Measurements from ENCODE around the gene SEMA5B.
A peak's percentile ranks its signal among the peaks of the same experiment; 100 is the strongest.

Gene SEMA5B

GRCh38 chr3:122893282-122893681, 134.3 kb downstream of the SEMA5B start:
- no peak for DNase-seq (ENCODE audit: low read depth in 3 of 3)

DNA sequence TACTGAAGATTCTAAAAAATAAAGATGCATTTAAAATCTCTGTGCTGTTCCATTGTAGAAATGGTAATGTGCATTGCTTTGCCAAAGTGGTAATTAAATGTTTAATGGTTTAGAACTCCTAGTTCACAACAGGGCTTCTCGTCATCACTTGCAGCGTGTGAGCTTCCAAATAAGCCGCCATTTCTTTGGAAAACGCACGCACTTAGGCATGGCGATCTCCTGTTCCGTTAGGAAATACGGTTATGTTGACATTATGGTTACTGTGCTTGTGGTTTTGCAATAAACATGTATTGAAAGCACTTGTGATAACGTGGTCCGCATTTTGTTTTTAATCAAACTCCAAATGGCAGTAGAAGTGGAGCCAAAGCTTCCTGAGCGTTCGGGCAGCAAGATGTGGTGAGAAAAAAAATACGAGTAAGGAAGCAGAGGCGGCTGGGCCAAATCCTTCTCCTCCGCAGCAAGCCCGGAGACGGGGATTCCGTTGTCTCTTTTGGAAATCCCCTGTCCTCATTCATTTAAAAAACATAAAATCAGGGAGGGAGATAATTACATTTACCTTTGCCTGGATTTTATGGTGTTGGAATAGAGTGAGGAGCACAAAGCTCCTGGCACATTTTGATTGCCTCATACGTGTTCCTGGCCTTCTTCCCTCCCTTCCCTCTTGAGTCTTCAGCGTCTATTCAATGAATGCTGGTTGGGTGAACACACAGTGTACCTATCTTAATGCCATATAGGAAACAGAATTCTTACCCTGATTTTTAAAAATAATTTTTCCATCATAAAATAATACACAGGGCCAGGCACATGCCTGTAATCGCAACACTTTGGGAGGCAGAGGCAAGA, 135.2 kb downstream of the SEMA5B start:
- no peak for DNase-seq (ENCODE audit: low read depth in 3 of 3)

DNA sequence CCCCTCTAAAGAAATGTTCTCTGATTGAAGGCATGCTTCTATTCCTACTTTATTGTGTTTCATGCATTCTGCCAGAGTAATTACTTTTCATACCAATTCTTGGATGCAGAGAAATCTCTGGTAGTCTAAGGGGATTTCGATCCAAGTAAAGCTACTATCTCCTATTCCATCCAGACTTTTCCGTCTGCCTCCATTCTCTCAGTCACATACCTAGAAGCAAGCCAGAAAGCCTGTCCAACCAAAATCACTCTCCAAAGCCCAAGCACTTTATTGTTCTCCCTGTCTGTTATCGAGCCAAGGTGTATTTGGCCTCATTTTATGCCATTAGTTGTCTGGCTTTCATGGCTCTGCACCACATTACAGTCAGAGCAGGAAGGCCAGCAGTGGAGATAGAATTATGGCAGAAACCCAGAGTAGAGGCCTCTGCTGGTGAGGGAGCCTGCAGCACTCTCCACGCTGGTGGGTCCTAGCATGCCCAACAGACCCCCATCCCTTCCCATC, 136.8 kb downstream of the SEMA5B start:
- no peak for DNase-seq (ENCODE audit: low read depth in 3 of 3)

- DNase-seq (ENCODE audit: low read depth in 3 of 3) = peak in 1 of 3 experiments; percentile 6
Measured at GRCh38 chr3:122890077-122890719, 137.4 kb downstream of the SEMA5B start.

- no peak for DNase-seq (ENCODE audit: low read depth in 3 of 3)
Measured at GRCh38 chr3:122886946-122887345, 140.6 kb downstream of the SEMA5B start.

GRCh38 chr3:122886251-122886650, 141.3 kb downstream of the SEMA5B start:
- no peak for DNase-seq (ENCODE audit: low read depth in 3 of 3)

- DNase-seq (ENCODE audit: low read depth in 3 of 3) = no peak
Measured at GRCh38 chr3:122882361-122882947, 145.1 kb downstream of the SEMA5B start.

DNA sequence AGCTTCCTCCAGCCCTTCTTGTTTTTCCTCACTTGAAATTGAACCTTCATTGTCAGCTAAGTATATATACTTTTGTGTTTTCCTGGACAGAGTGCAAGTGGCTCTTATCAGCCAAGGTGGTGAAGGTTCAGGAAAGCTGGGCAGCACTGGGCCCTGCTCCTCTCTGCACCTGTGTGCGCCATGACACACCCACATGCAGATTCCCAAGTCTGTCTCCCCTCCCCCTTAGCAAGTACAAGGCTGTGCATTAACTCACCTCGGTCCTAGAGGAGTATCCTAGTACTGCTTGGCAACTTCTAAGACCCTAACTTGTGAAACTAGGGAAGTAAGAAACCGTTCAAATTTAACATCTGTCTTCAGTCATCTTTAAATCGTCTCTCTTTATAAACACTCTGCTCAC, 146.9 kb downstream of the SEMA5B start:
- DNase-seq (ENCODE audit: low read depth in 3 of 3) = no peak

DNA sequence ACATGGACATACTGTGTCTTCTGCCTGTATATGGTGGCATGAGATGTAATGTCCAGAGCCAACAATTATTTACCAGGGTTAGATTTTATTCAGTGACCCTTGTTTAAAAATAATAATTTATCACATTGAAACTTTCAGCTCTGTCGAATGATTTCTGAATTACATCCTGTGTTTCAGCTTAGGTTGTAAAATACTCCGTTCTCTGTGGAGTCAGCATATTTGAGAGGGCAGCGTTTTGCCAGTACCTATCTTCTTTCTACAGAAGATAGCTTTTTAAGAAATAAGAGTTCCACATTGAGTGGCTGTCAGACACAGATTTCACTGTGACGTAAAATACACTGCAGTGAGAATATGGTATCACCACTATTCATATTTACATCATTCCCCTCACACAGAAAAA, 147.4 kb downstream of the SEMA5B start:
- DNase-seq (ENCODE audit: low read depth in 3 of 3) = no peak

DNA sequence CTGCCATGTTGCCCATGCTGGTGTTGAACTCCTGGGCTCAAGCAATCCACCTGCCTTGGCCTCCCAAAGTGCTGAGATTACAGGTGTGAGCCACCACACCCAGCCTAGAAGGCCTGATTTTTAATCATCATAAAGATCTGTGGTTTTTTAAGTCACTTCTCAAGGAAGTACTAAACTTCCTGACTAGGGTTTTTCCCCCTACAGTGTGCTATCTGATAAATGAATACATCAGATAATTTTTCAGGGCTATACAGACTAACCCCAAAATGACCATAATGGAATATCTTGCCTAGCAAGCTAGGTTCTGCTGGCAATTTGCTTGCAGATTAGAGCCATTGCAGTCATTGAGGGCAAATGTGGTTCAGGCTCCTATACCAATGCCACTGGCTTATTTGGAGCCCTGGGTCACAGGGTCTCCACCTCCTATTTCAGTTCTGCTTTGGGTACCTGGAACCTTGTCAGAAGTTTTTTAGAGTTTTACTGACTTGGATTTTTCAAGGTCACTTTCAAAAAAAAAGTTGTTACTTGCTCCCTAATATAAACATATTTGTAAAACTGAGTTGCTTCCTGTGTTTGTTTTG, 151.9 kb downstream of the SEMA5B start:
- no peak for DNase-seq (ENCODE audit: low read depth in 3 of 3)

DNA sequence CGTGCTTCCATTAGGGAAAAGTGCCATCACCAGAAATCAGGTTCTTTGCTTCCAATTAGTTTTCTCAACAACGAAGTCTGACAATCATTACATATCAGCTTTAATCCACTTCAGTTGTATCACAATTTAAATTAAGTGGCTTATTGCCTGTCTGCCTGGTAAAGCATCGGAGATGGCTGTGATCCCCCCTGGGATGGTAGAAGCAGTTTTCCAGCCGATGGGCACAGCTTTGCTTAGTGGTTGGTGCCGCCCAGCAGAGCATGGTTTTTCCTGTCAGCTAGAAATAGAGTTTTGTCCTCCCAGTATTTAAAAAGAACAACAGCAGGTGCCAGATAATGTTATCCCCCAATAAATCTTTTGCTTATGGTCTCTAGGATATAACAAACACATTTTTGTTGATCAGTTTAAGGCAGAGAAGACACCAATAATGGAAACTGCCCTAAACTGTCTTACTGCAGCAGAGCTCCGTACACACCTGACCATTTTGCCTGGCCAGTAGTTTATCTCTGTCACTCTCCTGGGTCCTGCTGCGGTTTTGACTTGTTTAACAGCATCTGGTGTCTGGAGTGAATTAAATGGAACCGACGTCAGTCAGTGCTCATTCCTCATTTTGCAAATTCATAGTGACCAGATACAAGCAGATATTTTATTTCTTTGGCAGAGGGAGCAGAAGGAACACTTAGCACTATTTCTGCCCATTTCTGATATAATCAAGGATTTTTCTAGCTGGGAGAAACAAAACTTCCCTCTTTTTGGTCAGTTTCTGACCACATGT, 153.6 kb downstream of the SEMA5B start:
- DNase-seq (ENCODE audit: low read depth in 3 of 3) = no peak

- no peak for DNase-seq (ENCODE audit: low read depth in 3 of 3)
Measured at GRCh38 chr3:122868322-122868721, 159.2 kb downstream of the SEMA5B start.

DNA sequence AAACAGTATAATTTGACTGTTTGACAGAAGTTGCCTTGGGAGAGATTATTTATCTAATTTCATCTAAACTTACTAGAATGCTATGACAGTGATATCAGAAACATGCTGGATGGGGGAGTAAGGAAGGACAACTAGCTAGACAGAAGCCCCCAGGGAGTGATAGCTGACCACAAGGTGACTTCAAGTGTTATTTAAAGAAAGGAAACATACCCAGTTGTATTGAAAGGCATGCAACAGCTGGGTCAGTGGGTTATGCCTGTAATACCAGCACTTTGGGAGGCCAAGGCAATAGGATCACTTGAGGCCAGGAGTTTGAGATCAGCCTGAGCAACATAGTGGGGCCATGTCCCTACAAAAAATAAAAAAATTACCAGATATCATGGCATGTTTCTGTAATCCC, 163.1 kb downstream of the SEMA5B start:
- no peak for DNase-seq (ENCODE audit: low read depth in 3 of 3)

DNA sequence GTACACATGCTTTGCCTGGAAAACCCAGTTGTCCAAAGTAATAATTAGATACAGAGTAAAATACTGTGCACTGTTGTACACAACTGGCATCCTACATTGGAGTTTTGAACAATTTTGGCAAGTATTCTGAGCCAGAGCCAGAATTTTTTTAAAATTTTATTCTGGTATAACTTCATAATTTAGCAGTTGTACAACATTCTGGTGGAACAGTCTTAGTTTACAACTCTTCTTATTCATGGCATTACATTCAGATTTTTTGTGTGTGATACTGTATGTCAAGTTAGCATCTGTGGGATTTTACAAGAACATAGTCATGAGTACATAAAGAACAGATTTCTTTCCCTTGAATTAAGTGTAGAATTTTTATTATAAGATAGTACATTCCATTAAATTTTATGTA, 165.2 kb downstream of the SEMA5B start:
- no peak for DNase-seq (ENCODE audit: low read depth in 3 of 3)

Data from stimulated activated CD4-positive, alpha-beta T cell treated with anti-CD3 and anti-CD28 coated beads, TNF-alpha, amount 100 ng/mL, for 24 hours (primary cell).